Fibroblast of skin of scalp (primary cell): Measurements from ENCODE around the gene FAM111B.

Experiments used
- DNase-seq: peaks from one replicate; pipeline ENCODE4 v3.0.0-alpha.2; 2013

FAM111B gene

DNA sequence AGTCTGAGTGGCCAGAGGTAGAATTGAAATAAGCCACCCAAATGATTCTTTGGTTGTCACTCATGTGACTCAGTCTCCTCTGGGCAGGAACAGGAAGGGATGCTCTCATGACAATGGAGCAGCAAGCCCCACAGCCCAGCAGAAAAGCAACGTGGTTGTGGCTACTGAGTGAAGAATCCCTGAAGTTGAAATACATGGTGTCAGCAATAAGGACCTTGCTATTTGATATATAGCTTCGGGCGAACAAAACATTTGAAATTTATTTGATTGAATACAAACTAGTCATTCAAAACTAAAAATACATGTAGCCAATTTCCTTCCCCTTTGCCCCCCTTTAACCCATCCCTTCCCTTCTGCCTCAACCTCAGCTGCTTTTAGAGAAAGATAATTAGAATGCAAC lies 50.4 kb downstream of the FAM111B start:
- no peak for DNase-seq

DNA sequence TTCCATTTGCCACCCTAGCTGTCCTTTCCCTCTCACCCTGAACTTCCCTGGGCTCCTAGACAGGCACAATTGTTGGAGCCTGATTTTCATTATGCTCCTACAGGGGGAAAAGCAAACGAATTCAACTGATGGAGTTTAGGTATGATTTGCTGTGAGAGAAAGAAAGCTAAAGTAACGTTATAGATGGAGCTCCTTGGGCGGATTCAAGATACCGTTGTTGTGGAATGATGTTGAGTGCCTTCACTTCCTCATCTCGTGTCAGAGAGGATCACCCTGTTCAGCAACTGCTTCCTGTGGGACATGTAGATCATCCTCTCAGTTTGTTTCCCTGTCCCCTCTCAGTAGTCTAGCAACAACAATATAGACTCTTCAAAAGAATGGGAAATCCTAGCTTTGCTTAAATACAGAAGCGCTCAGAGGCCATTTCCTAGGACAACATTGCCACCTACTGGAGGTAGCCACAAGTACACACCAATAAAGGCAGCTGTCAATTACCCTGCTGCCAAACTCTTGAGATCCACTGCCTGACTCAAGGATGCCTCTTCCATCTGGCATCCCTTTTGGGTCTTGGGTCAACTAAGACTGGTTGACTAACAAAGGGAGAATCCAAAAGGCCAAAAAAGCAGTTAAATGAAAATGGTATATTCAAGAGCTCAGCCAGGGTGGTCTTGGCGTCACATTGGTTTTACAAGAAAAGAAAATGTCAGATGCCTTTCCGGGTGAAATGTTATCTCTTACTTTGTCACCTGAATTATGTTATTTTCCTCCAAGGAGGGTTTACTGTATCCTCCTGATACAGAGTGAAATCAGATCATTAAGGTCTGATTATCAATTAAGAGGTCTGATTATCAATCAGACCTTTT lies 51.4 kb downstream of the FAM111B start:
- peak; percentile 76 for DNase-seq

DNA sequence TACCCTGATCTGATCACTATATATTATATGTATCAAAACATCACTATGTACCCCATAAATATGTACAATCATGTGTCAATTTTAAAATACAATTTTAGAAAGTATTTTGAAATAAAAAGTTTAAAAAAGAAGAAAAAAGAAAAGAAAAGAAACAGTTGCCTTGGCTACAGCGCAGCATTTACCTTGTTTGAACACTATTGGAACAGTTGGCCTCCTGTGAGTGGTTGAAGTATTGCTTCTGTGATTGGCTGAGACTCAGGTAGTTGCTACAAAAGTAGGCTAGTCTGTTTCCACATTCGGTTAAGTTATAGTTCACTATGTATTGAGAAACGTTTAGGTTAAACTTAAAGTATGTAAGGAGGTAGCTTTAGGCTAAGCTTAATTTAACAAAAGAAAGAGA lies 57.0 kb downstream of the FAM111B start:
- no peak for DNase-seq

DNA sequence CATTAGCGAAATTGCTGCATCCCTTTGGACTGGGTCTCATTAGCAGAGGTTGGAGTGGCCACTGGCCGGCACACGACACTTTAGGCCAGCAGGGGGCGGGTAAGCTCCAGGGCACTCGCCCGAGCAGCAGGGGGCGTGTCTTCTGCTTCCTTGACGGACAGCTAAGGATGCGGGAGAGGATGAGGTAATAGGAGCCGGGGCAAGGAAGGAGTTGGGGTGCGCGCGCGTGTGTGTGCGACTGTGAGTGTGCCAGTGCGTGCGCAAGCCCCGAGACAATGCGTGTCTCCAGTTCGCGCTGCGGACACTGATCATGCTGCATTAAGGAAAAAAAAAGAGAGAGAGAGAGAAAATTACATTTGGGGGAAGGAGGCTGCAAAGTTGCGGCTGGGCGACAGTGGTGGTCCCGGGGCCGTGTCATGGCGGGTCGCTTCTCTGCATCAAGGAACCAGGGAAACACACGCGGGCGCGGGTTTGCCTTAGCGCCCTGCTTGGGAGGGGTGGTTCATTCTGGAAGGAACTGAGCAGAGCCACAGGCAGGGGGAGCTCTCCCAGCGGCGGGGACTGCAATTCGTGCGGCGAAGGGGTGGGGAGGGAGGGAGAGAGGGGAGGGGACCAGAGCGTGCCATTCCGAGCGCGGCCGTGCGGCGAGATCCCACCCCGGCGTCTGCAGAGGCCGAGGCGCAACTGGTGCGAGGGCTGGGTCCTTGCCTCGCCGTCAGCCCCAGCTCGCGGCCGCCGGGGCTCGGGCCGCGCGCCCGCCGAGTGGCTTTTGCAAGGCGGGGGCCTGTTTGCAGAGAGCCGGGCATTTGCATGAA lies 64.7 kb downstream of the FAM111B start, which contains the start of gene DTX4:
DTX4 (plus strand) TSS at position 625 of the 815 bp plus-strand sequence. CDS start 464 bp downstream, outside the sequence.
- peak; percentile 88 for DNase-seq

DNA sequence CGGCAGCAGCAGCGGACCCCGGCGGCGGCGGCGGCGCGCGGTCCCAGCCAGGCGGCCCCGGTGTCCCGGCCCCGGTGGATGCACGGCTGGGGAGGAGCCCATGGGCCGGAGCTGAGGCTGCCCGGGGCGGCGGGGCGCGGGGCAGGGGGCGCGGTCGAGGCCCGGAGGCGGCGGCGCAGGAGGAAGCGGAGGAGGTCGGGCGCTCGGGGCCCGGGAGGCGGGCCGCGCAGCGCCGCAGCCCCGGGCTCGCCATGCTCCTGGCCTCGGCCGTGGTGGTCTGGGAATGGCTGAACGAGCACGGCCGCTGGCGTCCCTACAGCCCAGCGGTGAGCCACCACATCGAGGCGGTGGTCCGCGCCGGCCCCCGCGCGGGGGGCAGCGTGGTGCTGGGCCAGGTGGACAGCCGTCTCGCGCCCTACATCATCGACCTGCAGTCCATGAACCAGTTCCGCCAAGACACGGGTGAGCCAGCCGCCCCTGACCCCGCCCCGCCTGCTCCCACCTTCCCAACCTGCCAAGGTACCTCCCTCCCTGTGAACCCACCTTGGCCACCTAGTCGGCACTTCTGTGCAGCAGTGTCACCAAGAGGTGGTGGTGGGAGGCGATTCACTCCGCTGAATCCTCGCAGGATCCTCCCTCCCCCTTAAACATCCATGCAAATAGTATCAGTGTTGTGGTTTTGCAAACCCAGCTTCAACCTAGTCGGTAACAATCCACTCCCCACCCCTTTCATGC lies 65.5 kb downstream of the FAM111B start:
- no peak for DNase-seq

DNA sequence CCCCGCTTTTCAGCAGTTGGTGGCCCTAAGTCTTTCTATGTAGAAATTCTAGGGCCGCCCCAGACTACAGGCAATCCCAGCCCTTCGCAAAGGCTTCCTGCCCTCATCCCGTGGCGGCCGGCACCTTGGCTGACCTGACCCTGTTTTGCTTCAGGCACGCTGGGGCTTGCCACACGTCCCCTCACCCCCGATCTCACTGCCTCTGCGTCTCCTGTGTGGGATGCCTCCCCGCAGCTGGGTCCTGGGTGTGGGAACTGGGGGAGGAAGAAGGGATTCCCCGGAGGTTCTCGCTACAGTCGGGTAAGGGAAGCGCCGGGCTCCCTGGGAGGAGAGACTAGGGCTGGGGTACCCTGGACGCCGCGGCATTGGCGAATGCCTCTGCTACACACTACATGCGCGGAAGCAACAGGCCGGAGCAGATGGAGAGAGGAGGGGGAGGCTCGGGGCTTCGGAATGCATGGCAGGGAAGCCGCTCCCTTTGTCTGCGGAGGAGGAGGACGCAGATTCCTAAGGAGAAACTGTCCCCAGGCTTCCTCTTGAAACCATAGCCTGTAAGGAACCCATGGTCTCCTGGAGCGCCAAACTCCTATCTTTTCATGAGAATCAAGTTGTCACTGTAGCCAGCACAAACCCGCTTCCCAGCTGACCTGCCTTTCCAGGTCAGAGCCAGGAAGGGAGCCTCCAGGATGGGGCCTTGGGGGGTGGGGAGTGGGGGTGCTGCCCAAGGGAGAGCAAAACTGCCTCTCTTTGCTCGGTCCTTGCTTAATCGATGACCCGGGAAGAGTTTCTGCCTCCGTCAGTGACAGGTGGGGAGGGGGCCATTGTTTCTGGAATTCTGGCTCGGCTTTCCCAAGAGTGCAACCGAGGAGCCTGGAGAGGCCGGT lies 66.3 kb downstream of the FAM111B start:
- peak; percentile 42 for DNase-seq

DNA sequence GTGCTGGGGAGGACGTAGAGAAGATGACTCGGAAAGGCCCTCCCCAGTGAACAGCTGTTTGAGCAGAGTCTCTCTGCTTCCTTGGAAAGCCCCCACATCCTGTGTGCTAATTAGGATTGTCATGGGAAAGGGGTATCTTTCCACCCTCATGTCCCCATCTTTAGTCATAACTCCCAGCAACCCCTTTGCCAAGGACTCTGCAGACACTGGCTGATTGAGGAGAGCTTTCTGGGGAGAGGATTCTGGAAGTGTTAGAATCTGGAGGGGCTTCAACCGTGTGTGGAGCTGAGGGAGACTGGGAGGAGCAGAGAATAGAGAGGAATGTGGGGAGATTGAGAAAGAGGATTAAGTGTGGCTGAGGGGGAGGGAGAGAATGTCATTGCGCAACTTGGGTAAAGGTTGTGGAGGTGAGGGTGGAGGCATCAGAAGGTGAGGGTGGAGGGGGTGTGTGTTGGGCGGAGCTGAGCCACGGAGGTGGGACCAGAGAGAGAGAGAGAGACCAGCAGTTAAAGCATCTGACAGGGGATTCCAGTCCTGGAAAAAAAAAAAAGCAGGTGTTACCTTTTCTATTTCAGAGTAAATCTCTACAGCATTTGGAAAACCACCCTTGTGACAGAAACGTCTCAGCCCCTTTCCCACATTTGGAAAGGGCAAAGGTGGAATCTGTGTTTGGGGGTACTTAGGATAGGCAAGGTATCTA lies 67.1 kb downstream of the FAM111B start:
- peak; percentile 16 for DNase-seq

DNA sequence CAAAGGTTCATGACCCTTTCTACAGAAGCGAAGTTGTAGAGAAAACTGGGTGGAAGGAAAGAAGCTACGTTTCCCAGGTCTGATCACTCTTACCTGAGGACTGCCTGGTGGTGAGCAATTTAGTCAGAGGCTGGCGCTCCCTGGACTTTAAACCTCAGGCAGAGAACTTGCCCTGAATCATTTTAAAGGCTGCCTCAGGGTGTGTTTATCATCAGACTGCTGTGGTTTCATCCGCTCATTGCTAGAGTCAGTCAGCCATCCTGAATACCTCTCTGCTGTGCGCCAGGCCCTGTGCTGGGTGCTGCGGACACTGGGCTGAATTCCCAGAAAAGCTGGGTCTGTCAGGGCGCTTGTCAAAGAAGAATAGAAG lies 67.6 kb downstream of the FAM111B start:
- peak; percentile 25 for DNase-seq

DNA sequence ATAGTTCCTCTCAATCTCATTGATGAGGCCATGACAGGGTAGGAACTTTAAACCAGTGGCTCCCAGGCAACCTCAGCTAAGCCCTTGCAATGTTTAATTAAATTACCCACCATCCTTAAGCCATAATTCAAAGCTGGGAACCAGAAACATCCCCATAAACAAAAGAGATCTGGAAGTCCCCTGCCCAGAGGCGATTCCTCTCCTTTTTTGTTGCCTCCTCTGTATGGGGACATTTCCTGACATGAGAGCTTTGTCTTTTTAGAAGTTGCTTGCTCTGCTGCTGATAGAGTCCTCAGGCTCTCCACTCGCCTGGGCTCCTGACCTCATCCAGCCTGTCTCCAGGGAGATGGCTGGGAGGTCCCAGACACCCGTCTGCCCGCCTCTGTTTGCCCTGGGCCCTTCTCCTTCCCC lies 68.1 kb downstream of the FAM111B start:
- no peak for DNase-seq

DNA sequence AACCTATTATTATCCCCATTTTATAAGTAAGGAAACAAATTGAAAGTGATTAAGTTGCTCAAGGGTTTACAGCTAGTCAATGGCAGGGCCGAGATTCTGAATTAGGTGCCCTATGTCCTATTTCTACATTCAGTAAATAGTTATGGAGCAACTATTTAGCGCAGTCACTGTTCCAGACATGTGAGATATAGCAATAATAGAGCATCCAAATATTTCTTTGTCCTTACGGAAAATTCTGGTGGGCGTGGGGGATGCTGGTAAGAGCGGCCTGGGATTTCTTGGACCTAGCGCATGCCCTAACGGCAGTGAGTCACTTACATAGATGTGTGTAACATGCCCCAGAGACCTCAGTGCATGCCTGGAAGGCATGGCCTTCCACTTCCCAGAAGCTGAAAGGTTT lies 69.3 kb downstream of the FAM111B start:
- DNase-seq: no peak
